CD4-positive, alpha-beta T cell treated with Interleukin-17A for 4 hours (primary cell): ENCODE data around the gene HDDC3.

Experiments used
- DNase-seq: peaks from one replicate; pipeline ENCODE4 v3.0.0-alpha.2; 2020; ENCODE audit warnings: mixed read lengths

HDDC3 gene

GRCh38 chr15:90952901-90953677 is 20.7 kb upstream of the HDDC3 start:
- no peak for DNase-seq

GRCh38 chr15:90950676-90951075 is 18.3 kb upstream of the HDDC3 start:
- no peak for DNase-seq

GRCh38 chr15:90949979-90950675 is 17.8 kb upstream of the HDDC3 start:
- no peak for DNase-seq

- DNase-seq, result no peak
These were observed 16.2 kb upstream of the HDDC3 start for GRCh38 chr15:90948506-90948905.

- DNase-seq, result no peak
These were observed 15.4 kb upstream of the HDDC3 start for GRCh38 chr15:90947577-90948357.

GRCh38 chr15:90946941-90947576 is 14.7 kb upstream of the HDDC3 start:
- no peak for DNase-seq

GRCh38 chr15:90946538-90946937 is 14.2 kb upstream of the HDDC3 start:
- DNase-seq, result no peak

- DNase-seq, result no peak
These were observed 12.7 kb upstream of the HDDC3 start for GRCh38 chr15:90945091-90945490.

- DNase-seq, result no peak
These were observed 10.2 kb upstream of the HDDC3 start for GRCh38 chr15:90942354-90943120.

- DNase-seq, result no peak
These were observed 8.7 kb upstream of the HDDC3 start for GRCh38 chr15:90941038-90941437.

- DNase-seq, result no peak
These were observed 7.4 kb upstream of the HDDC3 start for GRCh38 chr15:90939756-90940155.

GRCh38 chr15:90938261-90938660 is 5.9 kb upstream of the HDDC3 start:
- no peak for DNase-seq

- no peak for DNase-seq
These were observed 4.5 kb upstream of the HDDC3 start for GRCh38 chr15:90936823-90937222.

GRCh38 chr15:90934949-90935751 is 2.8 kb upstream of the HDDC3 start, which contains the start of gene UNC45A:
Gene UNC45A (plus strand): TSS chr15:90935285. CDS start chr15:90935325, 40 bp downstream.
- peak; percentile 99 for DNase-seq

- peak; percentile 90 for DNase-seq
These were observed 2.1 kb upstream of the HDDC3 start for GRCh38 chr15:90934256-90934948.

GRCh38 chr15:90933301-90933700 is 952 bp upstream of the HDDC3 start:
- no peak for DNase-seq

GRCh38 chr15:90932660-90932991 is 277 bp upstream of the HDDC3 start:
- DNase-seq, result no peak

- no peak for DNase-seq
These were observed 848 bp downstream of the HDDC3 start for GRCh38 chr15:90931575-90931827.

GRCh38 chr15:90930861-90931574 is 1.3 kb downstream of the HDDC3 start:
- no peak for DNase-seq

- DNase-seq, result no peak
These were observed 2.9 kb downstream of the HDDC3 start for GRCh38 chr15:90929246-90930019.
